NCI-H146 (cell line): ENCODE data around the gene OXTR.

ENCODE experiments used
- DNase-seq: peaks from one replicate; lab custom pipeline; 2025; lab: John Stamatoyannopoulos, UW

Gene OXTR

GRCh38 chr3:8767667-8768363 lies 1.6 kb downstream of the OXTR start:
- no peak for DNase-seq

- no peak for DNase-seq
Measured at GRCh38 chr3:8767256-8767666, 2.2 kb downstream of the OXTR start.

DNA sequence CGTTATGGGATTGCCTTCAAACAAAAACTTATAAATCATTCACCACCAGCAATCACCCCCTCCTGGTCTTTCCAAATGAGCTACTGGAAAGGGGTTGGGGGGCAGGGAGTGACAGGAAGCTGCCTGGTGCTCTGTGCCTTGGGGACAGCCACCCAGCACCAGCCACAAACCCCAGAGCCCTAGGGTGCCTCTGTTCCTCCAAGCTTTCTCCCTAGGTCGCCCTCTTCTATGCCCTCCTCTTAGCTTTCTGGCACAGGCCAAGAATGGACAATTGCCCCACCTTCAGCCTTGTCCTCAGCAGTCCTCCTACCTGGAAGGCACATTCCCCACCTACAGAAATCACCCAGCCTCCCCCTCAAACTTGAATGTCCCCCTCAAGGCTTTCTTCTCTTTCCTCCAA lies 3.3 kb downstream of the OXTR start:
- DNase-seq, result no peak

DNA sequence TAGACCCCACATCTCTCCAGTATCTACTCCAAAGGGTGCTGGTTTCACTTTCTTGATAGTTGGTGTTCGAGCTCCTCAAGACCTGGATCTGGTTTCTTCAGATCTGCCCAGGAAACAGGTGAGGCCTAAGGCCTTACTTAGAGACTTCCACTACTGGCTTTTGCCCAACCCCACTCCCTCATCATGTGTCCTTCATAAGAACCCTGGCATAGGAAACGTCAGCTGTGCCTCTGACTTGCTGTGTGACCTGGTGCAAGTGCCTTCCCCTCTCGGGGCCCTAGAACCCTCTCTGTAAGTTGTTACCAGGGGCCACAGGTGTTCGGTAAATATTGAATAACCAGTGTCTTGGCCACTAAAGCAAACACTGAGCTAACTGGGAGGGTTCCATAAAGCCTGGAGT lies 3.9 kb downstream of the OXTR start:
- DNase-seq, result no peak

DNA sequence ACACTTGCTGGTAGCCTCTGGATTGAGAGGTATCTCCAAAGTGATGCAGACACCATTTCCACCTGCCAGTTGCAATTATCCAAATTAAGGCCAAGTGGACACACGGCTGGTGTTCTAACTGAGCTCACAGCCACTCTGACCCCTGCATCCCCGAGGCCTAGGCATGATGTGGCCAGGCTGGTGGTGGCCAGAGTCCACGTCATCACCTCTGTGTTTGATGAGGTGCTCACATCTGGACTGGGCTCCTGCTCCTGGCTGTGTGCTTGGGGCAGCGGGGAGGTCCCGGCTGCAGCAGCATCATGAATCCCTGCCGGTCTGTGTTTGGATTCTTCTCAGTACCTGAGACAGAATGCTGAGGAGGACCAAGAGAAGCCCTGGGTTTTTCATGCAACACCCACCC lies 4.9 kb downstream of the OXTR start:
- no peak for DNase-seq

- no peak for DNase-seq
Measured at GRCh38 chr3:8762607-8763377, 6.6 kb downstream of the OXTR start.

GRCh38 chr3:8761866-8762265 lies 7.5 kb downstream of the OXTR start:
- no peak for DNase-seq

GRCh38 chr3:8760506-8760905 lies 8.9 kb downstream of the OXTR start:
- DNase-seq, result no peak

- DNase-seq, result no peak
Measured at GRCh38 chr3:8760091-8760490, 9.3 kb downstream of the OXTR start.

DNA sequence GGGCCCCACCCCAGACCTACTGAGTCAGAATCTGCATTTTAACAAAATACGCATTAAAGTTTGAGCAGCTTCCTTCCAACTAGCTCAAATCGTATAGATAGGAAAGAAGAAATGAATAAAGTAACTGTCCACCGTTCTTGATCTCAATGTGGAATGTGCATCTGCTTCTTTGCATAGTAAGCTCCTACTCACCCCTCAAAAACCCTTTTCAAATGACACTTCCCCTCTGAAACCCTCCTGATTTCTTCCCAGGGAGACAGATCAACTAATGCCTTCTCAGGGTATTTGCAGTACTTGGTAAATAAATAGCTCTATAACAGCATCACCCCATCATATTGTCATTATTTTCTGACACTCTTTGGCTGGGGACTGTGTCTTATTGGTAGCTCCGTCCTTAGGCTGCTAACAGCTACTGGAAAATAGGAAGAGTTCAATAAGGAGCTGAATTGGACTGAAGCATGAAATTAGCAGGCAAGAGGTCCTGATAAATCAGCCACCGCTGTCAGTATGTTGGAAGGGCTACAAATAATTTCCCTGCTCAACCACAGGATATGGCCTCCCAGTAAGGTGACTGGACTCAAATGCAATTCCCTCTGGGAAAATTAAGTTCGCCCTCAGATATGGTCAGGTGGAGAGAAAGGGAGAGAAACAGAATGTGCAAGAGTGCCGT lies 10.2 kb downstream of the OXTR start:
- no peak for DNase-seq

- no peak for DNase-seq
Measured at GRCh38 chr3:8757551-8758518, 11.6 kb downstream of the OXTR start.

DNA sequence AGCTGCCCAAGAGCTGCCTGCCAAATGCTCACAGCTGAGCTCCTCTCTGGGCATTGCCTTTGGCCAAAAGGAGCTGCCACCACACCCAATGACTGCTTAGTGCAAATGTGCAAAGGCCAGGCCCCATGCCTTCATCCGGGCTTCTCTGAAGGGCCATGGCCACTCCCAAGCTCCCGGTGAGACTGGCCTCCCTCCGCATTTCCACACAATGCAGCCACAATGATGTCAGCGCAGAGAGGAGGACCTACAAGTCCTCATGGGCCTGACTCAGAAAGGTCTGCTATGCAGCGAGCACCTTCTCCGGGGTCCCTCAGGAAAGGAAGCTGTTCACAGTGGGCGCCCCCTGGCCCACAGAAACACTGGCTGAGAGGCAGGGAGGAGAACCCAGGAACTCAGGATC lies 12.7 kb downstream of the OXTR start:
- DNase-seq, result no peak

DNA sequence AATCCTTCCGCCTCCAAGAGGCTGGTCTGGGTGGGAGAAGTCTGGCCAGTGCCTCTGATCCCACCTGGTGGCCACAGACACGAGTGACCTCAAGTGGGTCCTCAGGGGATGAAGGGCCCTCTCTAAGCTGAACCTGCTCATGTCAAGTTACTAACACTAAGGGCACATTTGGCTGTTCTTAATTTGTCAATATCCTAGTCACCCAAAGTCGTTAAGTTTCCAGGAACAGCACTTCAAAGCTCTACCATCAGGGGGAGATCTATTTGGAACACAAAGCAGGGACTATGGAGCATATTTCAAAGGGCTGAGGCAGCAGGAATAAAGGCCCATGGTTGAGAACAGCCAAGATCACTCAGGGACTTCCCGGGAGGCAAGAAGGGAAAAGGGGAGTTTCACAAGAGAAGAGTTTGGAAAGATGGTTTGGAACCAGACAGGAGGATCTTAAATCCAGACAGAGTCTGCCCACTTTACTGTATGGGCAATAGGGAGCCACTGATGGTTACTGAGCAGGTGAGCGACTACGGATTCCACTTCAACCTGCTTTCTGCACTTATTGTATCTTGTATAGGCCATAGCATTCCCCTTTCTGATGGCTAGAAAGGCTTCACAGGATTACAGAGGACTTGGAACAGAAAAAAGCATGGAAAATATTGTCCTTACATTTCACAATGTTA lies 13.7 kb downstream of the OXTR start:
- DNase-seq, result no peak

DNA sequence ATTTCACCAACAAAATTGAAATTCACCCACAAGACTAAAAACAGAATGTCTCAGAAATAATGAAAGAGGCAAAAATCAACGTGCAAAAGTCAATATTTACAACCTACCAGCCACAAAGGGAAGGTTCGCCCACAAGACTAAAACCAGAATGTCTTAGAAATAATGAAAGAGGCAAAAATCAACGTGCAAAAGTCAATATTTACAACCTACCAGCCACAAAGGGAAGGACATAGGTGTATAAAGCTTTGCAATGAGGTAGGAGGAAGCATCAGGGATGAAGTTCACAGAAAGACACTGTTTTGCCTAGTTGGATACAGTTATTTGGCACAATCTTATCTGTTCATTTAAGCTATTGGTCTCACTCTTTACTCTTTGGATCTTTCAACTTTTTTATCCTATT lies 14.3 kb downstream of the OXTR start:
- no peak for DNase-seq

- no peak for DNase-seq
Measured at GRCh38 chr3:8752832-8753231, 16.6 kb downstream of the OXTR start.

DNA sequence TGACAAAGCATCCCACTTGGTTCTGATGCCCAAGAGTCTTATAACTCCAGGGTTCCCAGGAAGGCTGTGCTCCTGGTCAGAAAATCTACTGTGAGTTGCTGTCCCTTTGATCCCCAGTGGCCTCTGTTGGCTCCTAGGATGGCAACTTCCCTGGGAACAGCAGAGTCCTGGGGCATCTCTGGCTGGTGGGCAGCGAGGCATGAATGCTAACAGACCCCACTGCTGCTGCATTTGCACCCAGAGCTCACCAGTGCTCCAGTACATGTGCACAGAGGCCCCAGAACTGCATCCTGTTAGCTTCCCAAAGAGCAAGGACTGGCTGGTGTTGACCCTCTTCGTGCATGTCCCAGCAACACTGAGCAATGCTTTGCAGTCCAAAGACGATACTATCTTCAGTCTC lies 20.1 kb downstream of the OXTR start:
- DNase-seq, result no peak

- no peak for DNase-seq
Measured at GRCh38 chr3:8746780-8747345, 22.6 kb downstream of the OXTR start.

GRCh38 chr3:8745619-8746370 lies 23.6 kb downstream of the OXTR start:
- DNase-seq, result no peak

DNA sequence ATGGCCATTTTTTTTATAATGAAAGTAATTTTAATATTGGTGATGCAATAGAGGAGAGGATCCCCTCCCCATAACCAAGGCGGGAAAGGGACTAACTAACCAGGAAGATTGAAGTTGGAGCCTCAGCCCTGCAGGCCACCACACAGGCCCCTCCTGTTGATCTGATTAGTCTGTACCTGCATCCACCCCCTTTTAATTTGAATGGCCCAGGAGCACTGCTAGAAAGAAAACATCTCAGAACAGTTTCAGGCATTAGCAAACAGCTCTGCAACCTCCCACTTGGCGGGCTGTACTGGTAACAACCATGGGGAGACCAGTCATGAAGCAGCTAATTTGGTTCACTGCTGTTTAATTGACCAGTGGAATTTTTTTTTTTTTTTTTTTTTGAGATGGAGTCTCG lies 25.5 kb downstream of the OXTR start:
- no peak for DNase-seq

- DNase-seq, result no peak
Measured at GRCh38 chr3:8743021-8743601, 26.3 kb downstream of the OXTR start.
